Measurements from ENCODE around the gene CFH.
A peak's percentile ranks its signal among the peaks of the same experiment; 100 is the strongest.
"Not testable (repeated sequence)": the region's sequence is repeated elsewhere in the genome, so short reads cannot be mapped to it uniquely, and the experiment has no call there.

CFH gene

DNA sequence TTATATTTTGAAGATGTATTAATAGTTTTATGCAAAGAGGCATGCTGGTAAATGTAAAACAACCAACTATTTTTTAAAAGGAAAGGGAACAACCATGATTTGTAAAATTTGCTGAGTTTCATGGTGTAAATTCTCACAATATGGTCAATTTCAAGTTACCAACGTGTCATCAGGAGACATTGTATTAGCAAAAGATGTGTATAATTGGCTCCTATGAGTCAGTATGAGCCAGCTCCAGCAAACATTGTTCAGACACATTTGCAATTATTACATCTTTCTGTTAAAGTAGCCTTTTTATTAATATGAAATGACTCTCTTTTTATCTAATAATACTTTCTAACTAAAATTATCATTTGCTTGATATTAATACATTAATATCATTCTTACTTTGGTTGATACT is 15.3 kb downstream of the CFH start:
- DNase-seq (ENCODE audit: low read depth in 2 of 2), result no peak

DNA sequence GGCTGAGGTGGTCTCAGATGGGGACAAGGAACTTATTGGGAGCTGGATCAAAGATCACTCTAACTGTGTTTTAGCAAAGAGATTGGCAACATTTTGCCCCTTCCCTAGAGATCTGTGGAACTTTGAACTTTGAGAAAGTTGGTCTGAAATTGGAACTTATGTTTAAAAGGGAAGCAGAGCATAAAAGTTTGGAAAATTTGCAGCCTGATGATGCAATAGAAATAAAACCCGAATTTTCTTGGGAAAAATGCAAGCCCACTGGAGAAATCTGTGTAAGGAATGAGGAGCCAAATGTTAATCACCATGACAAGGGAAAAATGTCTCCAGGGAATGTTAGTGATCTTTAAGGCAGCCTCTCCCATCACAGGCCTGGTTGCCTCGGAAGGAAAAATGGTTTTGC is 17.2 kb downstream of the CFH start:
- no peak for DNase-seq (ENCODE audit: low read depth in 2 of 2)

DNA sequence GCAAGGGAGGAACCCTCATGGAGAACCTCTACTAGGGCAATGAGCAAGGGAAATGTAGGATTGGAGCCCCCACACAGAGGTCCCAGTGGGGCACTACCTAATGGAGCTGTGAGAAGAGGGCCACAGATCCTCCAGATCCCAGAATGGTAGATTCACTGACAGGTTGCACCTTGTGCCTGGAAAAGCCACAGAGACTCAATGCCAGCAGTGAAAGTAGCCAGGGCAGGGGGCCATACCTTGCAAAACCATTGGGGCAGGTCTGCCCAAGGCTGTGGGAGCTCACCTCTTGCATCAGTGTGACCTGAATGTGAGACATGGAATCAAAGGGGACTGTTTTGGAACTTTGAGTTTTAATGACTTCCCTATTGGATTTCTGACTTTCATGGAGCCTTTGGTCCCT is 17.9 kb downstream of the CFH start:
- no peak for DNase-seq (ENCODE audit: low read depth in 2 of 2)

DNA sequence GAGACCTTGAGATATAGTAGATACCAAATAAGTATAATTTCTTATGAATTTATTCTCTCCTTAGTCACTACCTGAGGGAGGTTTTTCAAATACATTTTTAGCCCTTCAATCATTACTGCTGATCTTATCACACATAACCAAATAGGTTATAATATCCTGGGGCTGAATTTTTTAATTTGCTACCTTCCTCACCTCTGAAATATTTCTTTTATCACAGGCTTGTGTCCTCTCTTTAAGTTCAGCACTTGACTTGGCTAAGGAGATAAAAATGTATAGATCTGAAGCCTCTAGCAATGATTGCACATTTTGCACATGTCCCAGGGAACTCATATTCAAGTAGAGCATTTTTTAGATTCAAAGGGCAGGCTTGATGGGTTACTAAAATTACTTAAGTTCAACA is 23.1 kb downstream of the CFH start:
- DNase-seq (ENCODE audit: low read depth in 2 of 2), result no peak

DNA sequence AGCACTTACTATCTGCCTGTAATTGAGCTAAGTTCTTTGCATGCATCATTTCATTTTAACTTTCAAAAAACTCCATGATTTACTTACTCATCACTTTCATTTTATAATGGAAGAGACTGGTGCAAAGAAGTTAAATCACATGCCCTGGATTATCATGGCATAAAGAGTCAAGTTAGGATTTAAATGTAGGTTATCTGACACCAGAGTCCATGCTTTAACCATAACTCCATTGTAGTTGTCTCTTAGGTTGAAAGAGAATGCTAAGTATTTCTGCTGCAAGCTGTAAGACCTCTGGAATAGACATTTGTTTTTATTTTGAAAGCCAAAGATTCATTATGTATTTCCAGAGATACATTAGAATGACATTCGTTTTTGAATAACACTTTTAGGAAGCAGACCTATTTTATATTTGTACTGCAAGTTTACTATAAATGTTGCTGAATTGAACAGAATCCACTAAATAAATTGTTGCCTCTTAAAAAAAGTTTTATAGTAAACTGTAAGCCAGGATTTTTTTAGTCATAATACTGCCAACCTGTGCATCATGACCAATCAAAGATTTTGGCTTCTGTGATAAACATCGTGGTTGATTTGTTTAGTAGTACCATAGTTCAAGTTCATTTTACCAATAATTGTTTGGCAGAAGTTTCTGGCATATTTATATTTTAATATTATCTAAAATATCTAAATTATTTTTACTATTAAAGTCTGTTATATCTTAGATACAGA is 26.1 kb downstream of the CFH start:
- DNase-seq (ENCODE audit: low read depth in 2 of 2), result no peak

DNA sequence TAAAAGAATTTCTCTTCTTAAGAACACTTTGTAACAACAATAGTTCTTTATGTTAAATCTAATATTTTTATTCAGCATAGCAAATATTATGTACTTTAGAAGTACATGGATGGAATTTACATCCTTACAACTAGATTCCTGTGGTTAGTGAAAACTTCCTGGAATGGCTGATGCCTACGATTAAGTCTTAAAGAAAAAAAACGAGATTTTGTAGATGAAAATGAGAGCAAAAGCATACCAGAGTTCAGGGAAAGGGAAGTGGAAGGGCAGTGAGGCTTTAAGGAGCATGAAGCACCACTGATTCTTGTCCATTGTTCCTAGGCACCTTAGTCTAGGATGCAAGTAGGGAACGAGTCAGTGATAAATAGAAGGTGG is 26.7 kb downstream of the CFH start:
- DNase-seq (ENCODE audit: low read depth in 2 of 2), result peak; percentile 51 to 53

DNA sequence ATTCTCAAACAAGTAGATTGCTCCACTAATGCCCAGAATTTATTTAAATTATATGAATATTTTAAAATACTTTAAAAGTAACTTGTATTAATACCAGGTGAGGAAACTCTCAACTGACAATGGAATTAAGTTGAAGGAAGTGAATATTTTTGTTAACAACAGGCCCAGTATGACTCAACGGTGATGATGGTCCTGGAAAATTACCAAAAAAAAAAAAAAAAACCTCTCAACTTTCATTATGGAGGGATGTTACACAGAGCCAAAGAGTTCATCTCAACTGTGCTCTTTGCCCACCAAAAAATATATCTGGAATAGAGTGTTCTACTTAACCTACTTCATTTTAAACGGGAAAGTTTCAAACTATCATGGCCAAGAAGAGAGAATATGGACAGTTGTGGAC is 28.3 kb downstream of the CFH start:
- peak in 1 of 2 experiments; percentile 18 for DNase-seq (ENCODE audit: low read depth in 2 of 2)

DNA sequence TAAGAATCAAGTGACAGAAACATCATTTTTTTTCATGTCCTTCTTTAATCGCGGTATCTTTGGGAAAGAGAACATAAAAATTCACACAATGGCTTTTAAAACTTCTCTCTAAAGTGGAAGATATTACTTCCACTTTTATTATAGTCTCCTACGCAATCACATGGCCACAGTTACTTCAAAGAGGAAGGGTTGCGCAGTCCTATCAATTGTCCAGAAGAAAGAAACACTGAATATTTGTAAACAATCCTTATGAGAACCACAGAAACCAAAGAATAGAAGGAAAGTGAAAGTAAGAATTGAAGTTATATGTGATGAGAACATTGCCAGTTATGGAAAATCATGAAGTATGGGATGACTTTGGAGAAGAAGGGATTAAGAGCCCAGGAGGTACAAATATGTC is 32.6 kb downstream of the CFH start:
- no peak for DNase-seq (ENCODE audit: low read depth in 2 of 2)

DNA sequence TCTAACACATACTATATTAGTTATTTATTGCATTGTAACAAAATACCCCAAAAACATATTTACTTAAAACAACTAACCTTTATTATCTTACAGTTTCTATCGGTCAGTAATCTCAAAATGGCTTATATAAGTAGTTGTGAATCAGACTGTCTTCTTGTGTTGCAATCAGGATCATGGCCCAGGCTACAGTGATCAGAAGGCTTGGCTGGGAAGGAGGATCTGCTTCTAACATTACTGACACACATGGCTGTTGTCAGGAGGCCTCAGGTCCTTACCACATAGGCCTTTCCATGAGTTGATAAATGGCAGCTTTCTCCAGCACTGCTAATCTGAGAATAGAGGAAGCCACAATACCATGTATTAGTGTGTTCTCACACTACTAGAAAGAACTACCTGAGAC is 33.7 kb downstream of the CFH start:
- no peak for DNase-seq (ENCODE audit: low read depth in 2 of 2)

DNA sequence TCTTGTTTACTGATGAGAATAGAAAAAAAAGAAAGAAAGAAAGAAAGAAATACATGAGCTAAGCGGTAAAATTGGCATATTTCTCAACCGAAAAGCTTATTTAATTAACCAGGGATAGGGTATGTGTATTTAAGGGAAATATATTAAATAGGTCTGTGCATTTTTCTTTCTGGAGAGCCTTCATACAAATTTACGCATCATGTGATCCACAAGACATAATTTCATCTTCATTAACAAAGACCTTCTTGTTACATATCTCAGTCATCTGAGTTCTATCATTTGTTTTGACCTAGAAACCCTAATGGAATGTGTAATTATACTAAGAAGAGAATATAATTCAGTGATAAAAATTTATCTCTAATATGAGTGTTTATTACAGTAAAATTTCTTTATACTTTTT is 37.2 kb downstream of the CFH start:
- DNase-seq (ENCODE audit: low read depth in 2 of 2), result no peak

DNA sequence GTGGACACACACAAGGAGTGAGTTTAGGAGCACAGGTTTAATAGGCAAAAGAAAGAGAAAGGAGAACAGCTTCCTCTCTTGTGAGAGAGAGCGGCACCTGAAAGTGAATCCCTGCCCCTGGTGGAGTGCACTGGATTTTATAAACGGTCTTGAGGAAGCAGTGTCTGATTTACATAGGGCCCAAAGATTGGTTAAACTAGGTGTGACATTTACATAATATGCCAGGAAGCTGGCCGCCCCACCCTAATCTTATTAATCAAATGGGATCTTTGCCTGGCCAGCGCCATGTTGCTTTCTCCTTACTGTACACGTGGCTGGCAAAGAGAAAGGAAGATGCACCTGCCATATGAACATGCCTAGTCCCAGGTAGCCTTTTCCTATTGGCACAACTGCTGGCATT is 38.7 kb downstream of the CFH start:
- no peak for DNase-seq (ENCODE audit: low read depth in 2 of 2)

DNA sequence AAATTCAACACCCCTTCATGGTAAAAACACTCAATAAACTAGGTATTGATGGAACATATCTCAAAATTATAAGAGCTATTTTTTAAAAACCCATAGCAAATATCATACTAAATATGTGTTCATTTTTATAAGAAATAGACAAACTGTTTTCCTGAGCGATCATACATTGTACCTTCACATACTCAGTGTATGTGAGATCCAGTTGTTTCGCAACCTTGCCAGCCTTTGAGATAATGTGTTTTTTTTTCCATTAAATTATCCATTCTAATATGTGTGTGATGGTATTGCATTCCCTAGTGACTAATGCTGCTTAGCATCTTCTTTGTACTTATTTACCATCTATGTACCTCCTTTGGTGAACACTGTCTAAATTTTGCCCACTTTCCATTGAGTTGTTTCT is 47.1 kb downstream of the CFH start:
- no peak for DNase-seq (ENCODE audit: low read depth in 2 of 2)

DNA sequence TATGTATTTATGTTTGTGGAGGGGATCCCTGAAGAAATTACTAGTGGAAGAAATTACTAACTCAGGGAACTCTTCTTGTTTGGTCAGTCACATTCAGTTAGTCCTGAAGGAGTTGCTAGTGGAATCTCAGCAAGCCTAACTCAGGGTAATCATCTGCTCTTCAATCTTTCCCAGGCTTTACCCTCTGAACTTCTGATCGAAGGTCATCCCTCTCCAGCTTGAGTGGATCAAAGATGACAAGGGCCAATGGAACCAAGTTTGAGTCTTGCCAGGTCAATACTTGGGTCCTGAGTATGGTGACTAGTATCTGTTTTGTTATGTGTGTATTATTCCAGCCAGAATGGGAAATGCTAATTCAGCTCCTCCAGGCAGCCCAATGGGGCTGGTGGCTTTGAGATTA is 49.3 kb downstream of the CFH start:
- no peak for DNase-seq (ENCODE audit: low read depth in 2 of 2)

DNA sequence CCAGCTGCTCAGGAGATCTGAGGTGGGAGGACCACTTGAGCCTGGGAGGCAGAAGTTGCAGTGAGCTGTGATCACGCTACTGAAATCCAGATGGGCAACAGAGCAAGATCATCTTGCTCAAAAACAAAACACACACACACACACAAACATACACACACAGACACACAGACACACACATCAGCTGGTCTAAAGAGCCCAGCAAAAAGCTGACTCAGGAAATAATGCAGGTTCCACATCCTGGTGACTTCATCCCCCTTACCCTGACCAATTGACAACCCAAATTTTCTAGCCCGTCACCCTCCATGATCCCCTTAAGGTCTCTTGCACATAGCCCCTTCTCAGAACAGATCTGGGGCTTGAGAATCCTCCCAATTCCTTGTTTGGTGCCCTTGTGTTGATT is 58.0 kb downstream of the CFH start:
- not testable (repeated sequence) for DNase-seq (ENCODE audit: low read depth in 2 of 2)

DNA sequence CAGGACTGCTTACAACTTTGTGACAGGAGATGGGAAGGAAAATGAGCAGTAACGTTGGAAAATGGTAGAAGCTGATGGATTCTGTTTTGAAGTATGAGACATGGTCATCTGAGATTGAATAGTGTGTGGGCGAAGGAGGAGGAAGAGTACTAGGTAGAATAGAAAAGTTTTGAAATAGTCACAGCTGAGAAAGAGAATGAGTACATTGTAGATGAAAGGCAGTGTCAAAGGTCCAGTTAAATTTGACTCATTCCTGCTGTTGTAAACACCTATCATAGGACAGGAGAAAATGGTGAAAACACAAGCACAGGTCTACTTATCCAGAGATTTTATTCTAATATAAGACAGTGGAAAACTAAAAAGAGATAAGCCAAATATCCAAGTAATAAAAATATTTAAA is 66.0 kb downstream of the CFH start:
- DNase-seq (ENCODE audit: low read depth in 2 of 2), result no peak

DNA sequence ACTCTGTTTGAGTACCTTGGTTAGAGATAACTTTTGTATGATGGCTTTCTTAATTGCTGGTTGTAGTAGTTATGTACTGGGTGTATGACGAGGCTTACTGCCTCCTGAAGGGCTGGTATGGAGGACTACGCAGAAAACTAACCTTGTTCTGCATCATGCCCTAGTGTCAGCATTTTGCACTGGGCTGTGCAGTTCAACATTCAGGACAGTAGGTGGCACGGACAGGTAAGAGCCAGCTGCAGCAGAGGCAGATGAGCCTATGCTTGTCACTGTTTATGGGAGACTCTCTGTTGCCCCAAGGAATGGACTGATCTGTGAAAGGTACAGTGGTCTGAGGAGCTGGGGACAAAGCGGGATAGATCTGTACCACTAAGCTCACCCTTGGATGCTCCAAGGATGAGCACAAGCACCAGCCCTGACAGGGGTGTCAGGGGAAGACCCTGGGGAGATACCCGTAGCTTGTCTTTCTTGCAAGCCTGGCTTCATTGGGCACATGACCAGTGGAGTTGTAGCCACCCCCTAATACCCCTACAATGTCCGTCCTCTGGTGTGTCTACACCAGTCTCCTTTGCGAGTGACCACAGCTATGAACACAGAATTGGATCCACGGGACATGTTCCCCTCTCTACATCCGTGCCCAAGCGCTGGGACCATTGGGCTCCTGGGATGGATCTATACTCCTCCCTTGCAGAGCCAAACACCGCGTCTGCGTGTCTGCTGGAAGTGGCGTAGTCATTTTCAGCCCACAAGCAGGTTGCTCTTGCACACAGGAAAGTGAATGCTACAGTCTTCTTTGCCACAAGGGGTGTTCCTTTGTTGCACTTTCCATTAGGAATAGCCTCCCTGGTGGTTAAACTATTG is 71.7 kb downstream of the CFH start:
- no peak for DNase-seq (ENCODE audit: low read depth in 2 of 2)

DNA sequence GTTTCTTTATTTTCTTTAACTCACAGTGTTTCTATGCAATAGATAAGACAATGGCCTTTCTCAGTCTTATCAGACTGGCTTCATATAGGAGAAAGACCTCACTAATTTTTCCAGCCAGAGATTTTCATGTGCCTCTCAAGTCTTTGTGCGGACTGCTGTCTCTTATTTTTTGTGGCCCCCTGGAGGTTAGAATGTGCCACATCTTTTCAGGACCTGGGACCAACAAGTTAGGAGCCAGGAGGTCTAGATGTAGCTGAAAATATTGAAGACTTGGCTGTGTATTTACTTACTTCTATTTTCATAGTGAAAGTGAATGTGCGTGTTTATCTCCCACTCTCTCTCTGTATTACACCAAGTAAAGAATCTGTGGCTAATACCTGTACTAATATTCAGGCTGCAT is 80.7 kb downstream of the CFH start:
- no peak for DNase-seq (ENCODE audit: low read depth in 2 of 2)

DNA sequence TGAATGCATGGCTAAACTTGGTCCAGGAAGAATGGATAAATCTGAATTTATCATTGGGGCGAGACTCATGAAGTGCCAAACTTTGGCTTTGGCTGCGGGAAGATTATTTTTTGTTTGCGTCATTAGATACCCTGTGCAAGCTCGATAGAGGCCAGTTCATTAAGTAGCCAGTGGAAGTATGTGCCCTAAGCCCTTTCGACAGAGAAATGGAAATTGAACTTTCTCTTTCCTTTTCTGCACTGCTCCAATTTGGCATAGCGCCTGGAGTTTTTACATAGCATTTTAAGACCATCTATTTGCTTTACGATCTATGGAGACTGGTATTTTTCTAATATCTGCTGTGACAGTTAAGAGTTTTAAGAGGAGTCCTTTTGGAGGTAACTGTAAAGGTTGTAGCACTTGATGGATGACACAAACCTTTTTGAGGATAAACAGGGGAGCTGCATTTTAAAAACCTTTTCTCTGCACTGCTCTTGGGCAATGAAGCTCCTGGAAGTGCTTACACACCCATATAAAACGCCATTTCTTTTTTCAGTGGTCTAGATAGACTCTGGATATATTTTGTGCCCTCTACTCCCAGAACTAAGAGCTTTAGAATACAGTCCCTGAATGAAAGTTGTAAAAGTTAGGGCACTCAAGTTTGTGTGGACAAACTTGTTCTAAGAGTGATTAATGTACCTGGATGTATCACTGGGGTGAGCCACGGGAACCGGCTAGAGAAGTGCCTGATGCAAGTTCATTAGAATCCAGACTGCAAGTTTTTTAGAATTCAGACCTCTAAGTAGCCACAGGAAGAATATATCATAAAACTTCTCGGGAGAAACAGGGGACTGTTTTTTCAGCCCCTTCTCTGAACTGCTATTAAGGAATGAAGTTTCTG is 81.5 kb downstream of the CFH start:
- no peak for DNase-seq (ENCODE audit: low read depth in 2 of 2)

DNA sequence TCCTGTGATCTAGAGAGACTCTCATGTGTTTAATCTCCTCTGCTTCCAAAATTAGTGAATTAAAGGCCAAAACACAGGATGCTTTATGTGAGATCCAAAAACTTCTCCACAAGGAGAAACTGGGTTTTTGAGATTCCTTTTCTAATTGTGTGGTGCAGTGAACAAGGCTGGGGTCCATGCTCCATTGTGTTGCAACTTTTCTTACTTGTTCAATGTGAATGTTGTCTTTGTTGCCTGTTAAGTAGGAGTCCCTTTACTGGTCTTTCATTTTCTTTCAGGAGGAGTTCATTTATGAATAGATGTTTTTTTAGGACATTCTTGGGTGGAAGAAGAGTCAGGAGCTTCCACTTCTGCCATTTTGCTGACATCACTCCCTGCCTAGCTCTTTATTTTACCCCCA is 82.2 kb downstream of the CFH start:
- no peak for DNase-seq (ENCODE audit: low read depth in 2 of 2)

DNA sequence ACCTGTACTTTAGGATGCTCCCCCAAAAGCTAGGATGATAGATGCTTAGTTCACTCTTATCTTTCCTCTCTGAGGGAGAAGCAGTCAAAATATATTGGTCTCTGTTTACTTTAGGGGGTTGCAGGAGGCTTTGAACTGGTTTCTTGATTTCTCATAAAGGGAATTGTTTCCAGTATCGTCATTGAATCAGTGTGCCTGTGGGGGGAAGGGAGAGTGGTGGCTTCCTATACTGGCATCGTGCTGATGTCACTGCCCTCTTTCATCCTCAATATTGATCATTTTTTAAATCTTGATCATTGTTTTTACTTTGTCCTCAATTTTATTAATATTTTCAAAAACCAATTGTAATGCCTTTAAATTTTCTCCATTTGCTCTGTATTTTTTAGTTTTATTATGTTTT is 82.6 kb downstream of the CFH start:
- DNase-seq (ENCODE audit: low read depth in 2 of 2), result no peak

DNA sequence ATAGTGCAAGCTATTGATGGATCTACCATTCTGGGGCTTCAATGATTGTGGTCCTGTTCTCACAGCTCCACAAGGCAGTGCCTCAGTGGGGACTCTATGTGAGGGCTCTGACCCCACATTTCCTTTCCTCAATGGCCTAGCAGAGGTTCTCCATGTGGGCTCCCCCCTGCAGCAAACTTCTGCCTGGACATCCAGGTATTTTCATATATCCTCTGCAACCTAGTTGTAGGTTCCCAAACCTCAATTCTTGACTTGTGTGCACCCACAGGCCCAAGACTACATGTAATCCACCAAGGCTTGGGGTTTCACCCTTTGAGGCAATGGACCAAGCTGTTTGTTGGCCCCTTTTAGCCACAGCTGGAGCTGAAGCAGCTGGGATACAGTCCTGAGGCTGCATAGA is 86.9 kb downstream of the CFH start:
- no peak for DNase-seq (ENCODE audit: low read depth in 2 of 2)

DNA sequence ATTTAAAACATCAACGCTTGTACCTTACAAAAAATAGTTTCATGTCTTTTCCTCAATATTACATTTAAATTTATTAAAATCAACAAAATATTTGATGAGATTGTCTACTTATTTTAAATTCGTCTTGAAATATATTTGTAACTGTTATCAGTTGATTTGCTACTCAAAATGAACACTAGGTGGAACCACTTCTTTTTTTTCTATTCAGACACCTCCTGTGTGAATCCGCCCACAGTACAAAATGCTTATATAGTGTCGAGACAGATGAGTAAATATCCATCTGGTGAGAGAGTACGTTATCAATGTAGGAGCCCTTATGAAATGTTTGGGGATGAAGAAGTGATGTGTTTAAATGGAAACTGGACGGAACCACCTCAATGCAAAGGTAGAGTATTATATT is 91.4 kb downstream of the CFH start:
- DNase-seq (ENCODE audit: low read depth in 2 of 2), result not testable (repeated sequence)
